Glutamatergic neuron (in vitro differentiated cells): ENCODE results near the gene MMP28. TPM values are rescaled to one million over a fixed set of nuclear protein-coding genes. Genes with fewer than 3 reads are reported as not detected.
"Not testable (repeated sequence)": the region's sequence is repeated elsewhere in the genome, so short reads cannot be mapped to it uniquely, and the experiment has no call there.

Source experiments
- DNase-seq: peaks from one replicate; pipeline ENCODE4 v3.0.0; 2022
- H3K27ac Mint-ChIP-seq: one replicate; pipeline ENCODE4 v1.8.0; 2020; ENCODE audit warnings: mild to moderate bottlenecking, mixed read lengths, inconsistent platforms; ENCODE audit not compliant: unreplicated experiment
- H3K27me3 Mint-ChIP-seq: one replicate; pipeline ENCODE4 v1.8.0; 2020; ENCODE audit warnings: mild to moderate bottlenecking, moderate library complexity, mixed read lengths, inconsistent platforms; ENCODE audit not compliant: unreplicated experiment
- H3K36me3 Mint-ChIP-seq: one replicate; pipeline ENCODE4 v1.8.0; 2020; ENCODE audit warnings: mild to moderate bottlenecking, mixed read lengths, inconsistent platforms; ENCODE audit not compliant: unreplicated experiment
- H3K4me1 Mint-ChIP-seq: one replicate; pipeline ENCODE4 v1.8.0; 2020; ENCODE audit warnings: mild to moderate bottlenecking, low read depth, mixed read lengths, inconsistent platforms; ENCODE audit not compliant: unreplicated experiment
- H3K4me3 Mint-ChIP-seq: one replicate; pipeline ENCODE4 v1.8.0; 2020; ENCODE audit warnings: mild to moderate bottlenecking, mixed read lengths, inconsistent platforms; ENCODE audit not compliant: unreplicated experiment
- H3K9me3 Mint-ChIP-seq: one replicate; pipeline ENCODE4 v1.8.0; 2020; ENCODE audit warnings: mild to moderate bottlenecking, moderate library complexity, mixed read lengths, inconsistent platforms; ENCODE audit not compliant: unreplicated experiment
- CTCF ChIP-seq: fragments of 200-600 bp; sonication (generic); IDR thresholded peaks from one replicate; pipeline ENCODE4 v1.5.0; 2021; ENCODE audit not compliant: partially characterized antibody, unreplicated experiment
- total RNA-seq: library from RNA; stranded (reverse); fragmentation: NEBNext Ultra II Directional; extraction: Animal tissue kit (Norgen Biotek cat#: 25700); gene quantifications from one replicate; pipeline ENCODE4 v1.2.1, GENCODE V29; 2021; ENCODE audit not compliant: unreplicated experiment

Gene MMP28
- total RNA-seq, 1 donor from 2014 or later = 0.49 TPM

- TF ChIP-seq CTCF = no peak
- Mint-ChIP-seq H3K4me3 (no peak within 1 kb of the TSS), H3K36me3 (no peaks in the 10 kb centered on the region), H3K4me1 (peaks cover 8% of the 10 kb centered on the region), H3K27me3 (peaks cover 7% of the 10 kb centered on the region), H3K27ac (no peak within 1 kb of the TSS), H3K9me3 (peaks cover 4% of the 10 kb centered on the region)
- no peak for DNase-seq
Observed at GRCh38 chr17:35752945-35753764, 42.3 kb downstream of the MMP28 start, which contains the start of gene GAS2L2. Gene GAS2L2, minus strand, starts transcription at chr17:35753239. Its CDS starts 389 bp downstream, at chr17:35752850.

- Mint-ChIP-seq H3K4me1 (peaks cover 8% of the 10 kb centered on the region), H3K27me3 (peaks cover 7% of the 10 kb centered on the region), H3K27ac (no peak overlapping the region), H3K4me3 (no peak overlapping the region), H3K36me3 (no peaks in the 10 kb centered on the region), H3K9me3 (peaks cover 6% of the 10 kb centered on the region)
- no peak for TF ChIP-seq CTCF
- DNase-seq = no peak
Observed at GRCh38 chr17:35752471-35752870, 43.0 kb downstream of the MMP28 start.

- not testable (repeated sequence) for H3K36me3 Mint-ChIP-seq, DNase-seq, H3K4me1 Mint-ChIP-seq, H3K27ac Mint-ChIP-seq, H3K4me3 Mint-ChIP-seq, H3K27me3 Mint-ChIP-seq, H3K9me3 Mint-ChIP-seq
Observed at GRCh38 chr17:35751541-35751940, 43.9 kb downstream of the MMP28 start.

- H3K36me3 Mint-ChIP-seq = no peaks in the 10 kb centered on the region
- peaks cover 8% of the 10 kb centered on the region for H3K27me3 Mint-ChIP-seq
- TF ChIP-seq CTCF = no peak
- no peak for DNase-seq
- peak overlapping the region; percentile 61 for H3K4me3 Mint-ChIP-seq
- H3K4me1 Mint-ChIP-seq = peaks cover 8% of the 10 kb centered on the region
- H3K27ac Mint-ChIP-seq = no peak overlapping the region
- H3K9me3 Mint-ChIP-seq = peaks cover 9% of the 10 kb centered on the region
Observed at GRCh38 chr17:35750526-35751395, 44.7 kb downstream of the MMP28 start.

- Mint-ChIP-seq H3K27me3 (peaks cover 8% of the 10 kb centered on the region), H3K36me3 (no peaks in the 10 kb centered on the region), H3K27ac (no peak overlapping the region), H3K4me3 (peak overlapping the region; percentile 64), H3K4me1 (peaks cover 8% of the 10 kb centered on the region), H3K9me3 (peaks cover 6% of the 10 kb centered on the region)
- TF ChIP-seq CTCF = no peak
- DNase-seq = no peak
Observed at GRCh38 chr17:35749560-35750412, 45.7 kb downstream of the MMP28 start.
